ENCODE results near the gene CCDC51. TPM values are rescaled to one million over a fixed set of nuclear protein-coding genes. Genes with fewer than 3 reads are reported as not detected.
A peak's percentile ranks its signal among the peaks of the same experiment; 100 is the strongest.

CCDC51 gene
- total and polyA plus RNA-seq, 9 of the 15 experiments (the other 6 are each of a cell fraction or from before 2014, with no cell fraction given): 6.5 to 18.6 (median 15.7) TPM

DNA sequence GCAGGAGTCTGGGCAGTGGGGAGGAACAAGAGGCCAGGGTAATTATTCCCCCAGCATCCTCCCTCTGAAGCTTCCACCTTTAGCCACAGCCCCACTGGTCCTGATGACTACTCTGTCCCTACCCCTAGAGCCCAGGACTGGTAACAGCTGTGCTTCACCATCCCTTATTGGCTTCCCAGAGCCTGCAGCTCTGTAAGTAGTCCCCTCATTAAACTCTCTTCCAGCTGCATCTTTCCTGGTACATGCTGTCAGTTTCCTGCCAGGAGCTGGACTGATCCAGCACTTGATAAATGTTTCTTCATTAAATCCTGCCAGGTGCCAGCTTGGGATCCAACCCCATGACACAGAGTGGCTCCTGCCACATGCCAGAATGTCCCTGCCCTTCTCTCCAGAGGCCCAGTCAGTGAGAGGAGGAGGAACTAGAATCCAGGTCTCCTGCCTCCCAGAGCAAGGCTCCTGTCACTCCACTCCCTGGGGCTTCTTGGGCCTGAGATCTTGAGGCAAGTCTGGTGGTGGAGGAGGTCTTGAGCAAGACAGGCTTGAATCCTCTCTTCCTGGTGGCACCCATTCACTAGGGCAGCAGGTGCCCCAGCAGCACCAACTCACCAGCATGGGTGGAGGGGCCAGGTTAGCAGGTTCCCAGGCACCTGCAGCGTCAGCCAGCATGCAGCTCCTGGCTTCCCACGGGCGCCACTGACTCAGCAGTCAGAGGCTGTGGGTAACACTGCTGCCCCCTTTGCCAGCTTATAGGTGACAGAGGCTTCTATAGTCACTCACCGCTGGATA lies 40.3 kb downstream of the CCDC51 start:
- peaks cover 0 to 7% of the 10 kb centered on the region in 2 experiments; a peak in 1 of 5 replicates for H3K4me1 ChIP-seq (replicated peaks in 1 of 2; ENCODE audit: control insufficient read depth in 2 of 2, insufficient read depth in 2 of 2, low read length in 2 of 2)
- no peak overlapping the region for H3K4me3 ChIP-seq
- ATAC-seq (peak; percentile 44; the same call in 1 of the 3 replicates), DNase-seq (ENCODE audit: extremely low read depth in 1 of 4, low spot score in 3 of 4) (peak in 2 of 4 experiments; percentile 3 to 5), FAIRE-seq (no peak)
- no peak overlapping the region for H3K4me2 ChIP-seq (ENCODE audit: insufficient read depth, low read length)
- H3K9me3 ChIP-seq (replicated peaks; ENCODE audit: control insufficient read depth, insufficient read depth, low read depth, low read length): no peaks in the 10 kb centered on the region
- intact Hi-C loops (cut with micrococcal nuclease) (loop anchor here (5.0 to 10.0 kb wide), 3 partner anchors 105 to 205 kb away; partner anchors contain the start of gene SHISA5), in situ Hi-C loops (cut with MboI) (loop anchor here (5.0 kb wide), 1 partner anchor 38 kb away; no protein-coding TSS in a partner anchor)
- H3K27ac ChIP-seq (ENCODE audit: extremely low read depth, low read depth, low read length): no peak overlapping the region
- no peaks in the 10 kb centered on the region for H3K27me3 ChIP-seq (ENCODE audit: control insufficient read depth in 2 of 2, insufficient read depth in 2 of 2, low read length in 2 of 2)
- H3K79me2 ChIP-seq (ENCODE audit: control insufficient read depth, insufficient read depth, low read length): no peaks in the 10 kb centered on the region
- H3K9ac ChIP-seq (ENCODE audit: insufficient read depth in 1 of 2, low read depth in 2 of 2, low read length in 2 of 2): peak overlapping the region in 1 of 2 experiments; percentile 64; a peak in 1 of 4 replicates
- ChIA-PET POLR2A (no interaction called here), CTCF (ENCODE audit: low intra/inter-chr PET ratio) (interaction anchor here (1.3 to 3.0 kb wide), 2 partner anchors 36 to 126 kb away, joined by 4 to 28 read pairs; no protein-coding TSS in a partner anchor)
- TF ChIP-seq ZNF699 (CRISPR knock-in tag; IDR thresholded peaks at IDR 0.05; ENCODE audit: insufficient replicate concordance): no peak
- TF ChIP-seq CREB1 (IDR thresholded peaks at IDR 0.05): no peak
- TF ChIP-seq CREB1 (CRISPR knock-in tag; IDR thresholded peaks at IDR 0.05): no peak
- no peak for TF ChIP-seq EP400 (IDR thresholded peaks at IDR 0.05)
- TF ChIP-seq ETV5 (CRISPR knock-in tag; IDR thresholded peaks at IDR 0.05; ENCODE audit: low read depth): no peak
- TF ChIP-seq, protein P1, sequence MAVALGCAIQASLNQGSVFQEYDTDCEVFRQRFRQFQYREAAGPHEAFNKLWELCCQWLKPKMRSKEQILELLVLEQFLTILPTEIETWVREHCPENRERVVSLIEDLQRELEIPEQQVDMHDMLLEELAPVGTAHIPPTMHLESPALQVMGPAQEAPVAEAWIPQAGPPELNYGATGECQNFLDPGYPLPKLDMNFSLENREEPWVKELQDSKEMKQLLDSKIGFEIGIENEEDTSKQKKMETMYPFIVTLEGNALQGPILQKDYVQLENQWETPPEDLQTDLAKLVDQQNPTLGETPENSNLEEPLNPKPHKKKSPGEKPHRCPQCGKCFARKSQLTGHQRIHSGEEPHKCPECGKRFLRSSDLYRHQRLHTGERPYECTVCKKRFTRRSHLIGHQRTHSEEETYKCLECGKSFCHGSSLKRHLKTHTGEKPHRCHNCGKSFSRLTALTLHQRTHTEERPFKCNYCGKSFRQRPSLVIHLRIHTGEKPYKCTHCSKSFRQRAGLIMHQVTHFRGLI (CRISPR knock-in tag; IDR thresholded peaks at IDR 0.05): no peak
- TF ChIP-seq PPARD (CRISPR knock-in tag; IDR thresholded peaks at IDR 0.05): no peak
- TF ChIP-seq POLR2B (IDR thresholded peaks at IDR 0.05; ENCODE audit: low read depth, partially characterized antibody): no peak
- no peak for TF ChIP-seq TEAD1 (CRISPR knock-in tag; IDR thresholded peaks at IDR 0.05)
- WGBS (ENCODE audit: insufficient coverage, low coverage, missing lambda C conversion rate): 0% methylated on average over 4 of the region's 4 CpGs
- no peaks in the 10 kb centered on the region for H4K20me1 ChIP-seq (replicated peaks; ENCODE audit: control insufficient read depth, insufficient read depth, low read length)
- BruUV-seq (replicated peaks): no TSS peak
- H2AFZ ChIP-seq (ENCODE audit: low read depth, low read length): no peak overlapping the region
- H3K36me3 ChIP-seq (ENCODE audit: control insufficient read depth, insufficient read depth, low read length): no peaks in the 10 kb centered on the region
- H3K9me1 ChIP-seq (ENCODE audit: control insufficient read depth, insufficient read depth, low read length): no peaks in the 10 kb centered on the region

Measured in K562 (cell line).